ENCODE results near the gene HECTD3. TPM values are rescaled to one million over a fixed set of nuclear protein-coding genes. Genes with fewer than 3 reads are reported as not detected.

The HECTD3 gene
- total and polyA plus RNA-seq, 2 experiments from 2014 or later: 22.5 to 28.1 TPM

GRCh38 chr1:45023663-45024062, 12.5 kb upstream of the HECTD3 start:
- no peak for TF ChIP-seq CTCF (IDR thresholded peaks at IDR 0.05; ENCODE audit: low read depth, low read length)
- Histone ChIP-seq H3K36me3 (no peaks in the 10 kb centered on the region), H3K4me3 (no peak overlapping the region), H3K27ac (no peak overlapping the region), H3K27me3 (no peaks in the 10 kb centered on the region), H3K4me1 (ENCODE audit: low read depth) (no peaks in the 10 kb centered on the region), H3K9me3 (ENCODE audit: low read depth) (no peaks in the 10 kb centered on the region)
- no peak for DNase-seq (ENCODE audit: low read depth in 1 of 2, low spot score in 1 of 2)

- Histone ChIP-seq H3K36me3 (peaks cover 4% of the 10 kb centered on the region), H3K9me3 (ENCODE audit: low read depth) (no peaks in the 10 kb centered on the region), H3K4me3 (no peak overlapping the region), H3K27ac (no peak overlapping the region), H3K4me1 (ENCODE audit: low read depth) (no peaks in the 10 kb centered on the region), H3K27me3 (no peaks in the 10 kb centered on the region)
- peak; percentile 85 for TF ChIP-seq CTCF (IDR thresholded peaks at IDR 0.05; ENCODE audit: low read depth, low read length)
- DNase-seq (ENCODE audit: low read depth in 1 of 2, low spot score in 1 of 2): peak; percentile 66 to 68
Measured at GRCh38 chr1:45018599-45019230, 7.6 kb upstream of the HECTD3 start.

- Histone ChIP-seq H3K27ac (no peak overlapping the region), H3K4me1 (ENCODE audit: low read depth) (peaks cover 8% of the 10 kb centered on the region), H3K4me3 (no peak overlapping the region), H3K9me3 (ENCODE audit: low read depth) (no peaks in the 10 kb centered on the region), H3K27me3 (no peaks in the 10 kb centered on the region), H3K36me3 (peaks cover 7% of the 10 kb centered on the region)
- no peak for DNase-seq (ENCODE audit: low read depth in 1 of 2, low spot score in 1 of 2)
- no peak for TF ChIP-seq CTCF (IDR thresholded peaks at IDR 0.05; ENCODE audit: low read depth, low read length)
Measured at GRCh38 chr1:45016767-45017166, 5.6 kb upstream of the HECTD3 start.

- Histone ChIP-seq H3K4me3 (no peak overlapping the region), H3K4me1 (ENCODE audit: low read depth) (peaks cover 13% of the 10 kb centered on the region), H3K27ac (no peak overlapping the region), H3K9me3 (ENCODE audit: low read depth) (no peaks in the 10 kb centered on the region), H3K36me3 (peaks cover 7% of the 10 kb centered on the region), H3K27me3 (no peaks in the 10 kb centered on the region)
- no peak for DNase-seq (ENCODE audit: low read depth in 1 of 2, low spot score in 1 of 2)
- TF ChIP-seq CTCF (IDR thresholded peaks at IDR 0.05; ENCODE audit: low read depth, low read length): no peak
Measured at GRCh38 chr1:45016090-45016697, 5.1 kb upstream of the HECTD3 start.

GRCh38 chr1:45015683-45016082, 4.6 kb upstream of the HECTD3 start:
- Histone ChIP-seq H3K9me3 (ENCODE audit: low read depth) (no peaks in the 10 kb centered on the region), H3K4me1 (ENCODE audit: low read depth) (peaks cover 13% of the 10 kb centered on the region), H3K4me3 (no peak overlapping the region), H3K27ac (no peak overlapping the region), H3K27me3 (no peaks in the 10 kb centered on the region), H3K36me3 (peaks cover 7% of the 10 kb centered on the region)
- TF ChIP-seq CTCF (IDR thresholded peaks at IDR 0.05; ENCODE audit: low read depth, low read length): no peak
- DNase-seq (ENCODE audit: low read depth in 1 of 2, low spot score in 1 of 2): no peak

Data from cardiac muscle cell (in vitro differentiated cells and primary cell).